ENCODE results near the gene ARFGAP1. TPM values are rescaled to one million over a fixed set of nuclear protein-coding genes. Genes with fewer than 3 reads are reported as not detected.

Gene ARFGAP1
- total RNA-seq, 1 donor from 2014 or later = 220 TPM

DNA sequence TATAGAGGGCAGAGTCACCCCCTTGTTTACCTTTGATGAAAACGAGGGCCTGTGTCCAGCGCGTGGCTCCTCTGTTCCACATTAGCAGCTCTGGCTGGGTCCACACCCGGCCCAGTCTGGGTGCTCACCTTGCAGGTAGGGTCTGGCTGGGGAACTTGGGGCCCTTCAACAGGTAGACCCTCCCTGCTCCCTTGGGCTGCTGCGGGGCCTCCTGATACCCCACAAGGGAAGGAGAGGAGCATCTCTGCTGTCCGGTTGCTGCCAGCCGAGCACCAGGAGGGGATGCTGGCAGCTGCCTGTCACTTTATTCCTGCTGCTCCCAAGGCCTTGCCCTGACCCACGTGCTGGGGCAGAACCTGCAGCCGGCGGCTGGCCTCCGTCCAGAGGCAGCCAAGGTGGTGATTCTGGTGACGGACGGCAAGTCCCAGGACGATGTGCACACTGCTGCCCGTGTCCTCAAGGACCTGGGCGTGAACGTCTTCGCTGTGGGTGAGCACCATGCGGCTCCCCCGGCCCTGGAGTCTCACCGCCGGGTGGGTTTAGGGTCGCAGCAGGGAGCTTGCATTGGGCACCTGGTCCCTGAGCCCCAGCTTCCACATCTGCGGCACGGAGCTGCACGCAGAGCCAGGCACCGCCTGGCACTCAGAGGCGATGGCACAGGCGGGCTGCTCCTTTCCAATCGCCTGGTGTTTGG is 35.8 kb downstream of the ARFGAP1 start:
- peaks cover 7% of the 10 kb centered on the region for H3K27me3 Mint-ChIP-seq (ENCODE audit: low read depth, unreplicated experiment)
- TF ChIP-seq, protein P1, sequence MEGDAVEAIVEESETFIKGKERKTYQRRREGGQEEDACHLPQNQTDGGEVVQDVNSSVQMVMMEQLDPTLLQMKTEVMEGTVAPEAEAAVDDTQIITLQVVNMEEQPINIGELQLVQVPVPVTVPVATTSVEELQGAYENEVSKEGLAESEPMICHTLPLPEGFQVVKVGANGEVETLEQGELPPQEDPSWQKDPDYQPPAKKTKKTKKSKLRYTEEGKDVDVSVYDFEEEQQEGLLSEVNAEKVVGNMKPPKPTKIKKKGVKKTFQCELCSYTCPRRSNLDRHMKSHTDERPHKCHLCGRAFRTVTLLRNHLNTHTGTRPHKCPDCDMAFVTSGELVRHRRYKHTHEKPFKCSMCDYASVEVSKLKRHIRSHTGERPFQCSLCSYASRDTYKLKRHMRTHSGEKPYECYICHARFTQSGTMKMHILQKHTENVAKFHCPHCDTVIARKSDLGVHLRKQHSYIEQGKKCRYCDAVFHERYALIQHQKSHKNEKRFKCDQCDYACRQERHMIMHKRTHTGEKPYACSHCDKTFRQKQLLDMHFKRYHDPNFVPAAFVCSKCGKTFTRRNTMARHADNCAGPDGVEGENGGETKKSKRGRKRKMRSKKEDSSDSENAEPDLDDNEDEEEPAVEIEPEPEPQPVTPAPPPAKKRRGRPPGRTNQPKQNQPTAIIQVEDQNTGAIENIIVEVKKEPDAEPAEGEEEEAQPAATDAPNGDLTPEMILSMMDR (IDR thresholded peaks at IDR 0.05; ENCODE audit: insufficient read depth, low read depth, low read length) = no peak
- no peak for TF ChIP-seq EZH2 (IDR thresholded peaks at IDR 0.05; ENCODE audit: insufficient read depth, low read length)
- Histone ChIP-seq H3K4me3 (ENCODE audit: insufficient read depth, low read depth, low read length) (no peak overlapping the region), H3K4me1 (ENCODE audit: insufficient read depth, low read length) (no peaks in the 10 kb centered on the region), H3K27me3 (ENCODE audit: insufficient read depth, low read length) (peaks cover 8% of the 10 kb centered on the region), H3K79me2 (ENCODE audit: insufficient read depth, low read length) (no peaks in the 10 kb centered on the region), H3K9ac (ENCODE audit: low read length) (no peak overlapping the region), H2AFZ (ENCODE audit: low read depth, low read length) (no peak overlapping the region), H3K4me2 (ENCODE audit: low read length) (no peak overlapping the region), H3K27ac (ENCODE audit: low read depth, low read length) (no peak overlapping the region), H3K9me3 (ENCODE audit: insufficient read depth, low read depth, low read length) (no peaks in the 10 kb centered on the region), H4K20me1 (ENCODE audit: insufficient read depth, low read length) (peaks cover 5% of the 10 kb centered on the region), H3K36me3 (ENCODE audit: insufficient read depth, low read length) (no peaks in the 10 kb centered on the region)
- peaks cover 4% of the 10 kb centered on the region for H3K36me3 Mint-ChIP-seq (ENCODE audit: low read depth, unreplicated experiment)
- no peak overlapping the region for H3K27ac Mint-ChIP-seq (ENCODE audit: unreplicated experiment)
- no peak overlapping the region for H3K4me3 Mint-ChIP-seq (ENCODE audit: unreplicated experiment)
- DNase-seq (ENCODE audit: low read depth) (no peak), FAIRE-seq (no peak)
- H3K4me1 Mint-ChIP-seq (ENCODE audit: low read depth, unreplicated experiment) = peaks cover 3% of the 10 kb centered on the region
- H3K9me3 Mint-ChIP-seq (ENCODE audit: unreplicated experiment) = no peaks in the 10 kb centered on the region

DNA sequence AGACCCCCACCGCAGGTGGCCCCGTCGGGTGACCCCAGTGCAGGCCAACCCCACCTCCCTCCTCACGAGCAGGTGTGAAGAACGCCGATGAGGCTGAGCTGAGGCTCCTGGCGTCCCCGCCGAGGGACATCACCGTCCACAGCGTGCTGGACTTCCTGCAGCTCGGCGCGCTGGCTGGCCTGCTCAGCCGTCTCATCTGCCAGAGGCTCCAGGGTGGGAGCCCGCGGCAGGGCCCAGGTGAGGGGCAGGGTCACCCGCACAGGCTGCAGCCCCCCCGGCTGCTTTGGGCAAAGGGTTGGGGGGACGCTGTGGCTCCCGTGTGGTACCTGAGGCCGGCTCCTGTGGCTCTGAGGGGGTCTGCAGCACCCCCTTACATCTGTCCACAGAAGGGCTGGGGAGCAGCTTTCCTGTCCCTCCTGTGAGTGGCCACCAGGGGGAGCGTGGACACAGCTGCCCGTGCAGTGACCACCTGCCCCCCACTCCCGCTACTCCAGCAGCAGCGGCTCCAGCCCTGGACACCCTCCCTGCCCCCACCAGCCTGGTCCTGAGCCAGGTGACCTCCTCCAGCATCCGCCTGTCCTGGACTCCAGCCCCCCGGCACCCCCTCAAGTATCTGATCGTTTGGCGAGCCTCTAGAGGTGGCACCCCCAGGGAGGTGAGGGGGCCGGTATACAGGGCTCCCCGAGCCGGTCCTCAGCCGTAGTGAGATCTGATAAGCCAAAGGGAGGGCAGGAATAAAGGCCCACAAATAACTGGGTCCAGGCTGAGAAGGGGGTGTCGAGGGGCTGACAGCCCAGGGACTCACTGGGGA is 36.9 kb downstream of the ARFGAP1 start:
- Mint-ChIP-seq H3K36me3 (ENCODE audit: low read depth, unreplicated experiment) (peaks cover 4% of the 10 kb centered on the region), H3K4me1 (ENCODE audit: low read depth, unreplicated experiment) (peaks cover 3% of the 10 kb centered on the region), H3K27ac (ENCODE audit: unreplicated experiment) (no peak overlapping the region), H3K4me3 (ENCODE audit: unreplicated experiment) (no peak overlapping the region), H3K9me3 (ENCODE audit: unreplicated experiment) (no peaks in the 10 kb centered on the region), H3K27me3 (ENCODE audit: low read depth, unreplicated experiment) (peaks cover 10% of the 10 kb centered on the region)
- Histone ChIP-seq H3K27ac (ENCODE audit: low read depth, low read length) (no peak overlapping the region), H4K20me1 (ENCODE audit: insufficient read depth, low read length) (peaks cover 5% of the 10 kb centered on the region), H3K79me2 (ENCODE audit: insufficient read depth, low read length) (no peaks in the 10 kb centered on the region), H3K36me3 (ENCODE audit: insufficient read depth, low read length) (no peaks in the 10 kb centered on the region), H3K4me2 (ENCODE audit: low read length) (no peak overlapping the region), H2AFZ (ENCODE audit: low read depth, low read length) (no peak overlapping the region), H3K27me3 (ENCODE audit: insufficient read depth, low read length) (peaks cover 8% of the 10 kb centered on the region), H3K4me1 (ENCODE audit: insufficient read depth, low read length) (no peaks in the 10 kb centered on the region), H3K4me3 (ENCODE audit: insufficient read depth, low read depth, low read length) (no peak overlapping the region), H3K9ac (ENCODE audit: low read length) (no peak overlapping the region), H3K9me3 (ENCODE audit: insufficient read depth, low read depth, low read length) (no peaks in the 10 kb centered on the region)
- DNase-seq (ENCODE audit: low read depth) (no peak), FAIRE-seq (no peak)
- TF ChIP-seq, protein P1 (IDR thresholded peaks at IDR 0.05; ENCODE audit: insufficient read depth, low read depth, low read length) = peak; percentile 42
- no peak for TF ChIP-seq EZH2 (IDR thresholded peaks at IDR 0.05; ENCODE audit: insufficient read depth, low read length)
